Umbilical cord (tissue), 2 donors: ENCODE data around the gene PIP4K2C. TPM values are rescaled to one million over a fixed set of nuclear protein-coding genes. Genes with fewer than 3 reads are reported as not detected.
"Not testable (repeated sequence)": the region's sequence is repeated elsewhere in the genome, so short reads cannot be mapped to it uniquely, and the experiment has no call there.

Experiments used
- DNase-seq: peaks from one replicate; pipeline ENCODE4 v3.0.0-alpha.2; 2015; ENCODE audit warnings: low spot score
- total RNA-seq: library from RNA; depleted of rRNA; stranded (reverse); fragments of >200 nt; gene quantifications from one replicate; pipeline ENCODE4 v1.2.3, GENCODE V29; 2014; ENCODE audit warnings: low replicate concordance; ENCODE audit not compliant: insufficient read depth

PIP4K2C gene
- total RNA-seq, 1 donor from 2014 or later = 12.5 TPM

- not testable (repeated sequence) for DNase-seq
Observed at GRCh38 chr12:57636731-57637130, 45.7 kb downstream of the PIP4K2C start.

GRCh38 chr12:57637364-57637763 lies 46.4 kb downstream of the PIP4K2C start:
- DNase-seq = no peak

- DNase-seq = no peak
Observed at GRCh38 chr12:57638096-57638495, 47.1 kb downstream of the PIP4K2C start.

- DNase-seq = no peak
Observed at GRCh38 chr12:57640175-57641042, 49.4 kb downstream of the PIP4K2C start.

- DNase-seq = no peak
Observed at GRCh38 chr12:57641699-57642442, 50.9 kb downstream of the PIP4K2C start.

- DNase-seq = not testable (repeated sequence)
Observed at GRCh38 chr12:57645990-57646658, 55.1 kb downstream of the PIP4K2C start.

GRCh38 chr12:57646659-57647049 lies 55.7 kb downstream of the PIP4K2C start:
- not testable (repeated sequence) for DNase-seq

Other genes starting within 250 kb of the PIP4K2C start
- gene R3HDM2, start 160.1 kb upstream of the PIP4K2C start, total RNA-seq = 3.9 TPM
- gene INHBC, start 156.4 kb upstream of the PIP4K2C start, total RNA-seq = not detected
- 1.4 TPM for gene INHBE, start 135.9 kb upstream of the PIP4K2C start, total RNA-seq
- gene GLI1, start 131.4 kb upstream of the PIP4K2C start, total RNA-seq = 3.6 TPM
- gene ARHGAP9, start 111.3 kb upstream of the PIP4K2C start, total RNA-seq = 6.7 TPM
- gene MARS1, start 103.1 kb upstream of the PIP4K2C start, total RNA-seq = 41.7 TPM
- gene DDIT3, start 70.7 kb upstream of the PIP4K2C start, total RNA-seq = 20.7 TPM
- 1.9 TPM for gene MBD6, start 68.4 kb upstream of the PIP4K2C start, total RNA-seq
- 64.0 TPM for gene DCTN2, start 44.0 kb upstream of the PIP4K2C start, total RNA-seq
- 2.2 TPM for gene KIF5A, start 41.1 kb upstream of the PIP4K2C start, total RNA-seq
- 17.6 TPM for gene DTX3, start 13.6 kb downstream of the PIP4K2C start, total RNA-seq
- gene ARHGEF25, start 20.2 kb downstream of the PIP4K2C start, total RNA-seq = 101 TPM
- gene B4GALNT1, start 42.0 kb downstream of the PIP4K2C start, total RNA-seq = 1.4 TPM
- gene OS9, start 102.9 kb downstream of the PIP4K2C start, total RNA-seq = 150 TPM
- gene AGAP2, start 147.6 kb downstream of the PIP4K2C start, total RNA-seq = 1.4 TPM
- gene TSPAN31, start 153.8 kb downstream of the PIP4K2C start, total RNA-seq = 50.1 TPM
- 62.1 TPM for gene CDK4, start 161.1 kb downstream of the PIP4K2C start, total RNA-seq
- gene MARCHF9, start 163.9 kb downstream of the PIP4K2C start, total RNA-seq = 7.7 TPM
- not detected for gene CYP27B1, start 175.9 kb downstream of the PIP4K2C start, total RNA-seq
- not detected for gene METTL1, start 180.9 kb downstream of the PIP4K2C start, total RNA-seq
- 1.4 TPM for gene EEF1AKMT3, start 181.4 kb downstream of the PIP4K2C start, total RNA-seq
- gene TSFM, start 191.6 kb downstream of the PIP4K2C start, total RNA-seq = 7.0 TPM
- 7.0 TPM for gene AVIL, start 227.5 kb downstream of the PIP4K2C start, total RNA-seq